Erythroblast (primary cell): ENCODE results near the gene SYNE3.

Experiments
- GATA1 ChIP-seq: IDR thresholded peaks from 2 replicates; pipeline ENCODE4 v1.6.1; 2011; ENCODE audit warnings: low read depth, mild to moderate bottlenecking, control low read depth, low read length, moderate library complexity
- POLR2A ChIP-seq: IDR thresholded peaks from 2 replicates; pipeline ENCODE4 v1.6.1; 2011; ENCODE audit warnings: mild to moderate bottlenecking, low read length

GRCh38 chr14:95524706-95525512, 8.5 kb upstream of the SYNE3 start:
- TF ChIP-seq POLR2A (no peak), GATA1 (no peak)
